A549 treated with AZD9567 at 1 μM for 4 hours (cell line): ENCODE results near the gene TRAM2. TPM values are rescaled to one million over a fixed set of nuclear protein-coding genes. Genes with fewer than 3 reads are reported as not detected.

Experiments
- total RNA-seq: library from RNA; stranded (reverse); fragments of 200-300 nt; extraction: Qiagen RNA extraction; gene quantifications from 5 replicates; pipeline ENCODE4 v1.2.3, GENCODE V29; 2022; ENCODE audit not compliant: insufficient read depth

The TRAM2 gene, protein sequence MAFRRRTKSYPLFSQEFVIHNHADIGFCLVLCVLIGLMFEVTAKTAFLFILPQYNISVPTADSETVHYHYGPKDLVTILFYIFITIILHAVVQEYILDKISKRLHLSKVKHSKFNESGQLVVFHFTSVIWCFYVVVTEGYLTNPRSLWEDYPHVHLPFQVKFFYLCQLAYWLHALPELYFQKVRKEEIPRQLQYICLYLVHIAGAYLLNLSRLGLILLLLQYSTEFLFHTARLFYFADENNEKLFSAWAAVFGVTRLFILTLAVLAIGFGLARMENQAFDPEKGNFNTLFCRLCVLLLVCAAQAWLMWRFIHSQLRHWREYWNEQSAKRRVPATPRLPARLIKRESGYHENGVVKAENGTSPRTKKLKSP
- total RNA-seq = 28.3 to 37.2 TPM (median 32.6 TPM) in 5 replicates

DNA sequence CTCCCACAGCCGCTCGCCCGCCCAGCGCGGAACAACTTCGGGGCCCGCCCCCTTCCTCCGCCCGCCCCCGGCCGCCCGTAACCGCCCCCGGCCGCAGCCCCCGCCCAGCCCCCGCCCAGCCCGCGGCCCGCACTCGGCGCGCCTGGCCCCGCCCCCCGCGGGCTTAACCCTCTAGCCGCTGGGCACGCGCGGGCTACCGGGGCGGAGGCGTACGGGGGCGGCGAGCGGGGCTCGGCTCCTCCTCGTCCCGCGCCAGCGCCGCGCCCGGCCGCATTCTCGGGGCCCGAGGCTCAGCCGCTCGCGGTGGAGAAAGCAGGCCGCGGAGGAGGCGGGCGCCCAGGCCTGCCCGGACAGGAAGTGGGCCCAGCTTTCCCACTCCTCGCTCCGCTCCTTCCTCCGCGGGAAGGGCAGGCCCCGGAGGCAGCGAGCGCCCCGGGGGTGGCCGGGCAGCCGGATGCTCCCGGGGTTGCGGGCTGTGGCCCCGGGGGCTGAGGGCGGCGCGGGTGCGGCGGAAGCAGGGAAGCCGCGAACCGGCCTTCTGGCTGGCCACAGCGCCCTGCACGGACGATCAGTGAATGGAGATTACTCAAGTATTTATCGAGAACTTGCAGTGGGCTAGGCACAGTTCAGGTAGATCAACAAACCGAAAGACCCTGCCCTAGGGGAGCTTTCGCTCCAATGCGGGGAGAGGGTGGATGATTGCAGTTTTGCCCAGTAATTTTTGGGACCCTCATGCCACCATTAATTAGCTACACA, at the start of gene TRAM2:
TSS of gene TRAM2 (minus strand) at position 39 of the 756 bp plus-strand sequence. CDS start 145 bp downstream, outside the sequence.

Other genes with a start within 250 kb of the TRAM2 start
- gene PAQR8, start 214.9 kb downstream of the TRAM2 start, total RNA-seq = 1.1 to 1.7 TPM (median 1.4 TPM) in 5 replicates
- gene EFHC1, start 156.7 kb downstream of the TRAM2 start, total RNA-seq = 9.7 to 15.8 TPM (median 11.7 TPM) in 5 replicates
- 35.0 to 39.3 TPM (median 38.9 TPM) in 5 replicates for gene TMEM14A, start 94.1 kb upstream of the TRAM2 start, total RNA-seq
- gene GSTA2, start 186.4 kb upstream of the TRAM2 start, total RNA-seq = 0.06 to 0.08 TPM in 2 of 5 replicates, not detected in the others
- not detected in 5 replicates for gene GSTA1, start 226.8 kb upstream of the TRAM2 start, total RNA-seq